ENCODE data around the gene NR2F1.

Gene NR2F1

DNA sequence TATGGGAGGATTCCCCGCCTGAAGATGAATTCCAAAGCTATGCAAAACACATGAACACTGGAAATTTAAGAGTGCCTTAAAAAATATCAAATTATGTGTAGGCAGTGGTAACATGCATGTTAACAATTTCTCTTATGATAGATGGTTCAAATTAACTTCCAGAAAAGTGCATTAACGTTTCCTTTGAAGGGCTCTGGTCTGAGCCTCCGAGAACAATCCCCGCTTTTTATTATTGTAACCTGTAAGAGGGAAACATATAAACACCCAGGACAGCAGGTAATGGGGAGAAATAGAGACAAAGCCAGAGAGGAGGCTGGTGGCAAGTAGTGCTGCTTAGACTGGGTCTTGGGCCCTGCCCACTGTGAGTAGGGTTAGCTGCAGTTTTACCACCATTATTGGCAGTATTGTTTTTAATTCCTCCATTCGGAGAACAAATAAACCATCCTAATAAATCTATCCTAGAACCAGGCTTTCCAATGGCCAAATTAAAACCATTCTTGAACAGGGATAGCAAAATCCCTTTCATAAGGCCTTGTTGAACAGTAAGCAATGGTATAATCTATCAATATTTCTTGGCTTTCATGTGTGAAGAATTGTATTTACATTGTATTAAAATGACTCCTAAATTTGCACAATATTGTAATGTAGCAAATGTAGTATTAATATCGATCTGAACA, 6.3 kb downstream of the NR2F1 start:
- no peak overlapping the region for H3K4me3 ChIP-seq (ENCODE audit: low read length)
- no peak for DNase-seq (ENCODE audit: low read depth)

GRCh38 chr5:93589829-93590215, 6.8 kb downstream of the NR2F1 start:
- TF ChIP-seq, protein P1, sequence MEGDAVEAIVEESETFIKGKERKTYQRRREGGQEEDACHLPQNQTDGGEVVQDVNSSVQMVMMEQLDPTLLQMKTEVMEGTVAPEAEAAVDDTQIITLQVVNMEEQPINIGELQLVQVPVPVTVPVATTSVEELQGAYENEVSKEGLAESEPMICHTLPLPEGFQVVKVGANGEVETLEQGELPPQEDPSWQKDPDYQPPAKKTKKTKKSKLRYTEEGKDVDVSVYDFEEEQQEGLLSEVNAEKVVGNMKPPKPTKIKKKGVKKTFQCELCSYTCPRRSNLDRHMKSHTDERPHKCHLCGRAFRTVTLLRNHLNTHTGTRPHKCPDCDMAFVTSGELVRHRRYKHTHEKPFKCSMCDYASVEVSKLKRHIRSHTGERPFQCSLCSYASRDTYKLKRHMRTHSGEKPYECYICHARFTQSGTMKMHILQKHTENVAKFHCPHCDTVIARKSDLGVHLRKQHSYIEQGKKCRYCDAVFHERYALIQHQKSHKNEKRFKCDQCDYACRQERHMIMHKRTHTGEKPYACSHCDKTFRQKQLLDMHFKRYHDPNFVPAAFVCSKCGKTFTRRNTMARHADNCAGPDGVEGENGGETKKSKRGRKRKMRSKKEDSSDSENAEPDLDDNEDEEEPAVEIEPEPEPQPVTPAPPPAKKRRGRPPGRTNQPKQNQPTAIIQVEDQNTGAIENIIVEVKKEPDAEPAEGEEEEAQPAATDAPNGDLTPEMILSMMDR (conservative IDR thresholded peaks at IDR 0.05; ENCODE audit: low read length): no peak
- no peak overlapping the region for H3K4me3 ChIP-seq (ENCODE audit: low read length)
- no peak for DNase-seq (ENCODE audit: low read depth)

More for the DNA sequence above, 6.3 kb downstream of the NR2F1 start:
- TF ChIP-seq, protein P1 (conservative IDR thresholded peaks at IDR 0.05; ENCODE audit: low read length): no peak

DNA sequence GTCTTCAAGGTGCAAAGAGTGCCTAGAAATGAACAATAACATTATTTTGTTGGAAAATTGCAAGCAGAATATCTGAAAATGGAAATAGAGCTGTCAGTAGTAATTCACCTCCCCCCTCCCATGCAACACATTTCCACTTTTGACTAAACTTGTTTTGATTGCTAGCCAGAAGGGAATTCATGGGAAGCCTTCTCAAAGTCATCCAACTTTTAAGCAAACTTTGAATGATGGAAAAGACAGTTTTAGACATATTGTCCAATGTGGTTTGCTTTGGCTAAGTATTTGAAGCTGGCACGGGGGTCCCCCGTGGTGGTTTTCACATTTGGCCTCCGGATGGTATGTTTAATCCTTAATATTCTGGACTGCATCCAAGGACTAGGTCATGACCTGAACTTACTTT, 7.5 kb downstream of the NR2F1 start:
- H3K4me3 ChIP-seq (ENCODE audit: low read length): no peak overlapping the region
- TF ChIP-seq, protein P1 (conservative IDR thresholded peaks at IDR 0.05; ENCODE audit: low read length): no peak
- no peak for DNase-seq (ENCODE audit: low read depth)

DNA sequence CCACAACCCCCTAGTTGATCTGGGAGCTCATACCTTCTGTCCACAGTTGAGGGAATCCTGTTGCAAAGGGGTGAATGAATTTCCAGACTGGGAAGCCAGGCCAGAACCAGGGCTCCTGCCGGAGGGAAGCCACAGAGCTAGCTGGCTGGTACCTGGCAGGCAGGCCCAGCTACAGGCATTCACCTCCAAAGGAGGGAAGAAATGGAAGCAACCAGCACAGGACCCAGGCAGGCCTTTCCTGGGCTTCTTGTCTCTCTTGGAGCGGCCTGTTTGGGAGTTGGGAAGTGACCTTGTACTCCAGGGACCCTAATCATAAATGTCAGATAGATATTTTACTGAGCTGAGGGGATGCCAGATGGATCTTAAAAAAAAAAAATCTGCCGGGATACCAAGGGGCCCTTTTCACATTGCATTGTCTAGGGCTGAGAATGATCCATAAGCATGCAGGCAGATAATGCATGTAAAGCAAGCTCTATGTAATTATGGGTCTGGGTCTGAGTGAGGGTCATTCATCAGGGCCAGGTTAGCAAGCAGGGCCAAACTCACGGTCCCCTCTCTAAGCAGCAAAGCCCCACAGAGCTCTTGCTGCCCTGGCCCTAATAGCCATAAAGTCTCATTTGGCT, 8.4 kb downstream of the NR2F1 start:
- no peak overlapping the region for H3K4me3 ChIP-seq (ENCODE audit: low read length)
- DNase-seq (ENCODE audit: low read depth): no peak
- TF ChIP-seq, protein P1 (conservative IDR thresholded peaks at IDR 0.05; ENCODE audit: low read length): no peak

- DNase-seq (ENCODE audit: low read depth): no peak
- H3K4me3 ChIP-seq (ENCODE audit: low read length): no peak overlapping the region
- TF ChIP-seq, protein P1 (conservative IDR thresholded peaks at IDR 0.05; ENCODE audit: low read length): no peak
Observed at GRCh38 chr5:93592883-93593282, 9.9 kb downstream of the NR2F1 start.

DNA sequence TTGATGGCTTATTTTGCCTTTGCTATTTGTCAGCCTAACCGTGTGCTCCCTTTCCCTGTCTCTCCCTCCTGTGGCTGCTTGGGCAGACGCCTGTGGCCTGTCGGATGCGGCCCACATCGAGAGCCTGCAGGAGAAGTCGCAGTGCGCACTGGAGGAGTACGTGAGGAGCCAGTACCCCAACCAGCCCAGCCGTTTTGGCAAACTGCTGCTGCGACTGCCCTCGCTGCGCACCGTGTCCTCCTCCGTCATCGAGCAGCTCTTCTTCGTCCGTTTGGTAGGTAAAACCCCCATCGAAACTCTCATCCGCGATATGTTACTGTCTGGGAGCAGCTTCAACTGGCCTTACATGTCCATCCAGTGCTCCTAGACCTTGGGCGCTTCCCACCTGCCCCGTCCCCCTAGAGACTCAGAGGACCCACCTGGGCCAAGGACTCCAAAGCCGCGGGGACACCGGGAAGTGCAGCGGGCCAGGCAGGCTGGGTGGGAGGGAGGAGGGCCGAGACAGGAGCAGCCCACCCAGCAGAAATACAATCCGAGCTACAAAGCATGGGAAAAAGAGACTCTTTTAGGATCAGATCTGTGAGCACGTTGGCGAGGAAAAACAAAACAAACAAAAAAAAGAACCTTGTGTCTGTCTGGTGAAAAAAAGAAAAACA, 10.6 kb downstream of the NR2F1 start:
- H3K4me3 ChIP-seq (ENCODE audit: low read length): no peak overlapping the region
- no peak for DNase-seq (ENCODE audit: low read depth)
- TF ChIP-seq, protein P1 (conservative IDR thresholded peaks at IDR 0.05; ENCODE audit: low read length): no peak

Measured in AG10803 (cell line).